H1 (cell line): ENCODE data around the gene MBOAT2. TPM values are rescaled to one million over a fixed set of nuclear protein-coding genes. Genes with fewer than 3 reads are reported as not detected.

Experiments used
- CTCF ChIA-PET: fragments of 300-600 bp; sonication (Branson Sonifier 250); formaldehyde crosslinking; loops from one replicate; lab custom pipeline; 2021; ENCODE audit not compliant: partially characterized antibody; lab: Charles Lee
- POLR2A ChIA-PET: fragments of 300-600 bp; sonication (Branson Sonifier 250); formaldehyde crosslinking; loops from one replicate; lab custom pipeline; 2021; ENCODE audit warnings: inconsistent platforms; ENCODE audit not compliant: partially characterized antibody; lab: Charles Lee
- DNase-seq, 2 experiments: peaks; one replicate each; pipeline versions ENCODE4 v3.0.0 to v3.0.0-alpha.2; 2010 to 2022; ENCODE audit warnings: low spot score in 2 of 2, low read depth in 1 of 2, mixed read lengths in 1 of 2
- FAIRE-seq: peaks from 2 replicates; lab custom pipeline; 2011; peaks lifted over from hg19 to GRCh38; lab: Jason Lieb, UNC
- H2AFZ ChIP-seq: 2 replicates; pipeline ENCODE4 v1.8.1; 2012; ENCODE audit warnings: low read length, inconsistent platforms
- H2AK5ac ChIP-seq: 2 replicates; pipeline ENCODE4 v1.6.1; 2013; ENCODE audit warnings: low read depth, low read length
- H2BK120ac ChIP-seq: replicated peaks from 2 replicates; pipeline ENCODE3; 2013; ENCODE audit warnings: low read depth, low read length, inconsistent platforms
- H2BK12ac ChIP-seq: 2 replicates; pipeline ENCODE4 v1.6.1; 2013; ENCODE audit warnings: low read depth, low read length
- H2BK15ac ChIP-seq: 2 replicates; pipeline ENCODE4 v1.6.1; 2013; ENCODE audit warnings: low read length
- H2BK20ac ChIP-seq: 2 replicates; pipeline ENCODE4 v1.6.1; 2013; ENCODE audit warnings: low read length
- H2BK5ac ChIP-seq: 2 replicates; pipeline ENCODE4 v1.6.1; 2013; ENCODE audit warnings: low read depth, low read length
- H3K14ac ChIP-seq: 2 replicates; pipeline ENCODE4 v1.6.1; 2013; ENCODE audit warnings: inconsistent platforms; ENCODE audit not compliant: insufficient read length
- H3K18ac ChIP-seq: 2 replicates; pipeline ENCODE4 v1.6.1; 2013; ENCODE audit warnings: low read length; ENCODE audit errors: extremely low read depth
- H3K23ac ChIP-seq: 2 replicates; pipeline ENCODE4 v1.6.1; 2013; ENCODE audit warnings: inconsistent platforms; ENCODE audit not compliant: insufficient read length
- H3K23me2 ChIP-seq: 2 replicates; pipeline ENCODE4 v1.6.1; 2013; ENCODE audit warnings: low read depth, low read length
- H3K27ac ChIP-seq: 2 replicates; pipeline ENCODE4 v1.6.1; 2011; ENCODE audit warnings: low read depth, low read length, inconsistent platforms
- H3K27me3 ChIP-seq, 4 experiments: replicated peaks in 1 of 4; 1 replicate in 1 of 4; 2 replicates in 3 of 4; pipeline versions ENCODE4 v1.6.1 to v1.8.1; 2011 to 2013; ENCODE audit warnings: low read length in 3 of 4, mild to moderate bottlenecking in 3 of 4, inconsistent platforms in 2 of 4, mixed read lengths in 2 of 4, moderate library complexity in 1 of 4; ENCODE audit not compliant: control insufficient read depth in 3 of 4, insufficient read depth in 3 of 4; ENCODE audit errors: extremely low read depth in 1 of 4
- H3K36me3 ChIP-seq, 4 experiments: 2 replicates each; pipeline versions ENCODE4 v1.6.1 to v1.8.1; 2011 to 2013; ENCODE audit warnings: mild to moderate bottlenecking in 4 of 4, low read length in 3 of 4, moderate library complexity in 2 of 4, control low read depth in 1 of 4, inconsistent platforms in 1 of 4; ENCODE audit not compliant: insufficient read depth in 4 of 4, control insufficient read depth in 2 of 4
- H3K4ac ChIP-seq: replicated peaks from 2 replicates; pipeline ENCODE3; 2013; ENCODE audit warnings: low read length, low read depth, mixed read lengths, inconsistent platforms; ENCODE audit not compliant: insufficient read length
- H3K4me1 ChIP-seq, 4 experiments: replicated peaks in 1 of 4; 1 replicate in 1 of 4; 2 replicates in 3 of 4; pipeline versions ENCODE4 v1.6.1 to v1.8.1; 2011 to 2013; ENCODE audit warnings: low read length in 3 of 4, inconsistent platforms in 2 of 4, mixed read lengths in 1 of 4; ENCODE audit not compliant: insufficient read depth in 4 of 4, control insufficient read depth in 3 of 4
- H3K4me2 ChIP-seq, 2 experiments: 2 replicates each; pipeline versions ENCODE4 v1.6.1 to v1.8.1; 2011 to 2013; ENCODE audit warnings: low read depth in 2 of 2, low read length in 2 of 2, control low read depth in 1 of 2, inconsistent platforms in 1 of 2, mild to moderate bottlenecking in 1 of 2; ENCODE audit not compliant: insufficient read depth in 1 of 2
- H3K4me3 ChIP-seq, 4 experiments: fragments of 200-600, 300-600 bp in 1 of 4; sonication (generic), shearing (Covaris generic), sonication (Bioruptor Twin) in 1 of 4; 2 replicates each; pipeline versions ENCODE4 v1.5.1 to v1.8.1; 2011 to 2016; ENCODE audit warnings: low read length in 4 of 4, low read depth in 3 of 4, control low read depth in 2 of 4, inconsistent platforms in 2 of 4, mild to moderate bottlenecking in 2 of 4, mixed read lengths in 1 of 4, moderate library complexity in 1 of 4; ENCODE audit not compliant: insufficient read depth in 2 of 4; ENCODE audit errors: extremely low read depth in 1 of 4
- H3K56ac ChIP-seq: replicated peaks from 2 replicates; pipeline ENCODE3; 2013; ENCODE audit warnings: low read depth, mild to moderate bottlenecking, mixed read lengths, low read length, inconsistent platforms; ENCODE audit not compliant: insufficient read length
- H3K79me1 ChIP-seq: 2 replicates; pipeline ENCODE4 v1.6.1; 2013; ENCODE audit warnings: low read depth, low read length, control low read depth
- H3K79me2 ChIP-seq, 2 experiments: 2 replicates each; pipeline versions ENCODE4 v1.6.1 to v1.8.1; 2012 to 2013; ENCODE audit warnings: low read length in 2 of 2, mild to moderate bottlenecking in 2 of 2, inconsistent platforms in 1 of 2; ENCODE audit not compliant: insufficient read depth in 2 of 2, control insufficient read depth in 1 of 2
- H3K9ac ChIP-seq, 4 experiments: replicated peaks in 1 of 4; 1 replicate in 1 of 4; 2 replicates in 3 of 4; pipeline versions ENCODE4 v1.6.1 to v1.8.1; 2011 to 2013; ENCODE audit warnings: low read depth in 3 of 4, low read length in 3 of 4, control low read depth in 2 of 4, mild to moderate bottlenecking in 2 of 4, moderate library complexity in 2 of 4, inconsistent platforms in 1 of 4; ENCODE audit errors: extremely low read depth in 1 of 4
- H3K9me3 ChIP-seq, 2 experiments: 2 replicates each; pipeline versions ENCODE4 v1.6.1 to v1.8.1; 2012 to 2013; ENCODE audit warnings: mild to moderate bottlenecking in 2 of 2, moderate library complexity in 2 of 2, control low read depth in 1 of 2, inconsistent platforms in 1 of 2, low read depth in 1 of 2, low read length in 1 of 2, mixed read lengths in 1 of 2; ENCODE audit not compliant: insufficient read depth in 2 of 2
- H4K20me1 ChIP-seq, 2 experiments: replicated peaks in 1 of 2; 2 replicates each; pipeline versions ENCODE3 to v1.8.1; 2011 to 2013; ENCODE audit warnings: inconsistent platforms in 2 of 2, low read length in 2 of 2, mild to moderate bottlenecking in 1 of 2; ENCODE audit not compliant: insufficient read depth in 2 of 2, control insufficient read depth in 1 of 2
- H4K5ac ChIP-seq: 2 replicates; pipeline ENCODE4 v1.6.1; 2013; ENCODE audit warnings: low read length, low read depth, mixed read lengths, inconsistent platforms; ENCODE audit not compliant: insufficient read length
- H4K8ac ChIP-seq: 2 replicates; pipeline ENCODE4 v1.8.0; 2013; ENCODE audit warnings: mild to moderate bottlenecking, moderate library complexity, low read length, inconsistent platforms; ENCODE audit not compliant: insufficient read depth; ENCODE audit errors: extremely low read depth
- H4K91ac ChIP-seq: replicated peaks from 2 replicates; pipeline ENCODE3; 2013; ENCODE audit warnings: low read length, mixed read lengths, inconsistent platforms; ENCODE audit not compliant: insufficient read length
- ATF3 ChIP-seq: IDR thresholded peaks from 2 replicates; pipeline ENCODE4 v1.6.1; 2011; ENCODE audit warnings: low read depth, mild to moderate bottlenecking, low read length; ENCODE audit not compliant: insufficient read depth
- BACH1 ChIP-seq: IDR thresholded peaks from 2 replicates; pipeline ENCODE4 v1.6.1; 2012; ENCODE audit warnings: low read length, improper control_type of control experiment
- GTF2F1 ChIP-seq: IDR thresholded peaks from 2 replicates; pipeline ENCODE4 v1.6.1; 2012; ENCODE audit warnings: low read depth, low read length, improper control_type of control experiment, borderline replicate concordance
- MAFK ChIP-seq: IDR thresholded peaks from 2 replicates; pipeline ENCODE4 v1.6.1; 2012; ENCODE audit warnings: low read depth, mild to moderate bottlenecking, improper control_type of control experiment, low read length
- RNF2 ChIP-seq: fragments of 200-900, 300-1000 bp; sonication (generic); IDR thresholded peaks from 2 replicates; pipeline ENCODE4 v1.7.1; 2016; ENCODE audit warnings: borderline replicate concordance, low read depth, mild to moderate bottlenecking, antibody characterized with exemption, low read length; ENCODE audit not compliant: poor library complexity, severe bottlenecking; ENCODE audit errors: missing control alignments
- SUZ12 ChIP-seq: fragments of 200-600 bp; sonication (generic); IDR thresholded peaks from 2 replicates; pipeline ENCODE4 v1.6.1; 2012; ENCODE audit warnings: mild to moderate bottlenecking, inconsistent platforms, low read length, moderate library complexity, mixed read lengths
- TAF1 ChIP-seq: IDR thresholded peaks from 2 replicates; pipeline ENCODE4 v1.6.1; 2011; ENCODE audit warnings: mild to moderate bottlenecking, low read depth, low read length
- ZNF274 ChIP-seq: IDR thresholded peaks from 2 replicates; pipeline ENCODE4 v1.7.0; 2012; ENCODE audit warnings: low read length, borderline replicate concordance; ENCODE audit errors: extremely low read depth
- WGBS, 2 experiments: shearing (Covaris generic) in 1 of 2; methylation state at CpG; one replicate each; pipeline versions ENCODE4 v1.1.6 to v1.1.7; 2013 to 2015; ENCODE audit warnings: low lambda C conversion rate in 2 of 2, mixed read lengths in 2 of 2, inconsistent platforms in 1 of 2, low coverage in 1 of 2, missing lambda C conversion rate in 1 of 2; ENCODE audit not compliant: insufficient replicate concordance in 2 of 2, insufficient coverage in 1 of 2, insufficient read length in 1 of 2; ENCODE audit errors: extremely low coverage in 1 of 2, missing lambda C conversion rate in 1 of 2; 5-methylcytosine and 5-hydroxymethylcytosine counted together
- polyA plus RNA-seq, 7 experiments: library from polyadenylated mRNA; depleted of rRNA in 3 of 7; stranded (reverse) in 5 of 7; unstranded in 2 of 7; fragments of >200 nt in 5 of 7; fragments of 200-250 nt in 2 of 7; gene quantifications; 1 replicate in 5 of 7; 2 replicates in 1 of 7; 4 replicates in 1 of 7; pipeline versions ENCODE4 v1.2.1 to v1.2.3, GENCODE V29; 2011 to 2013; ENCODE audit warnings: missing spikeins in 2 of 7, mixed read lengths in 2 of 7
- total RNA-seq: library from RNA; stranded (reverse); fragmentation: NEBNext Ultra II Directional; extraction: Animal tissue kit (Norgen Biotek cat#: 25700); gene quantifications from 2 replicates; pipeline ENCODE4 v1.2.1, GENCODE V29; 2021

MBOAT2 gene
- total and polyA plus RNA-seq, 2 of the 8 experiments (the other 6 are each of a cell fraction or from before 2014, with no cell fraction given), result 11.2 to 23.4 TPM

- no peak for FAIRE-seq
- POLR2A ChIA-PET, result interaction anchor here (0.6 to 0.7 kb wide), 2 partner anchors 9 to 168 kb away, joined by 3 read pairs; no protein-coding TSS in a partner anchor
- CTCF ChIA-PET, result interaction anchor here (0.6 to 0.7 kb wide), 2 partner anchors 40 to 361 kb away, joined by 3 to 4 read pairs; no protein-coding TSS in a partner anchor
- no peak overlapping the region for H3K56ac ChIP-seq
- peaks cover 0 to 4% of the 10 kb centered on the region in 2 experiments for H4K20me1 ChIP-seq
- H4K8ac ChIP-seq, result peak overlapping the region; percentile 37; the same call in 1 of the 2 replicates
- TF ChIP-seq BACH1 (peak; percentile 63), ZNF274 (no peak), MAFK (peak; percentile 5; the same call in 1 of the 2 replicates), SUZ12 (no peak), ATF3 (peak; percentile 49), TAF1 (no peak), GTF2F1 (no peak), RNF2 (no peak)
- H3K4me3 ChIP-seq, result no peak overlapping the region
- no peaks in the 10 kb centered on the region for H3K9me3 ChIP-seq
- H3K4me1 ChIP-seq, result peaks cover 0 to 3% (median 1%) of the 10 kb centered on the region in 4 experiments; a peak in 3 of 7 replicates
- H3K79me1 ChIP-seq, result no peaks in the 10 kb centered on the region; the same call in 1 of the 2 replicates
- H2BK15ac ChIP-seq, result no peak overlapping the region
- H3K18ac ChIP-seq, result no peak overlapping the region
- no peak overlapping the region for H3K14ac ChIP-seq
- no peak for DNase-seq
- H3K9ac ChIP-seq, result no peak overlapping the region
- H2BK5ac ChIP-seq, result no peak overlapping the region
- H2AK5ac ChIP-seq, result no peak overlapping the region
- no peak overlapping the region for H3K23ac ChIP-seq
- H3K23me2 ChIP-seq, result no peaks in the 10 kb centered on the region
- H2AFZ ChIP-seq, result no peak overlapping the region
- H2BK120ac ChIP-seq, result no peak overlapping the region
- peaks cover 0 to 11% of the 10 kb centered on the region in 2 experiments; a peak in 1 of 4 replicates for H3K79me2 ChIP-seq
- no peaks in the 10 kb centered on the region for H3K27me3 ChIP-seq
- no peak overlapping the region for H4K5ac ChIP-seq
- peaks cover 0 to 3% (median 0%) of the 10 kb centered on the region in 4 experiments; a peak in 2 of 8 replicates for H3K36me3 ChIP-seq
- no peak overlapping the region for H2BK20ac ChIP-seq
- H3K4me2 ChIP-seq, result no peak overlapping the region
- 97% methylated on average over 2 of the region's 2 CpGs; no CpG with 5 or more reads in 1 of the 2 experiments for WGBS, 2 experiments
- H3K4ac ChIP-seq, result no peak overlapping the region
- 0 out of 2 replicates have a peak overlapping the region, but pooled peaks have one; percentile 43 for H2BK12ac ChIP-seq
- H3K27ac ChIP-seq, result no peak overlapping the region
- no peak overlapping the region for H4K91ac ChIP-seq
These were observed 175.8 kb downstream of the MBOAT2 start for GRCh38 chr2:8827729-8828128.
